Ishikawa (cell line): ENCODE measurements around the gene RNF112.

Experiments used
- TAF1 ChIP-seq: IDR thresholded peaks from 2 replicates; pipeline ENCODE4 v1.6.1; 2012; ENCODE audit warnings: low read depth, mild to moderate bottlenecking
- TCF12 ChIP-seq: IDR thresholded peaks from 2 replicates; pipeline ENCODE4 v1.6.1; 2012; ENCODE audit warnings: low read depth
- TF ChIP-seq, protein P1 (sequence below): IDR thresholded peaks from 2 replicates; pipeline ENCODE4 v1.6.1; 2012; ENCODE audit warnings: low read depth, mild to moderate bottlenecking

DNA sequence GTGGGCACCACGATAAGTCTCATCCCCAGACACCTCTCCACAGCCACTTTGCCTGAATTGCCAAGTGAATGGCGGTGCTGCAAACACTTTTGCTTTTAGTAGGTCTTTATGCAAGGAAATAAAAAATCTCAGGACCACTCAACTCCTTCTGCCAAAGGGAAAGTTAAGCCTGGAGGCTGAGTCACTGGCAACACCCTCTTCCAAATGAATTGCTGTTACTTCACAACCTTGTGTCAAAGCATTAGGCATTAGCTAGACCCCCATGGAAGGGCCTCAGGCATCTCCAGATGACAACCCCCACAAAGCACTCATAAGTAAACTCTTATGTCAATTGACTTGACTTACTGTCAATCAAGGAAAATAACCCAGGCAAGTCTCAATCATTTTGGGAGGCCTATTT, 43.0 kb downstream of the RNF112 start:
- TF ChIP-seq TAF1 (no peak), TCF12 (no peak)
- TF ChIP-seq, protein P1, sequence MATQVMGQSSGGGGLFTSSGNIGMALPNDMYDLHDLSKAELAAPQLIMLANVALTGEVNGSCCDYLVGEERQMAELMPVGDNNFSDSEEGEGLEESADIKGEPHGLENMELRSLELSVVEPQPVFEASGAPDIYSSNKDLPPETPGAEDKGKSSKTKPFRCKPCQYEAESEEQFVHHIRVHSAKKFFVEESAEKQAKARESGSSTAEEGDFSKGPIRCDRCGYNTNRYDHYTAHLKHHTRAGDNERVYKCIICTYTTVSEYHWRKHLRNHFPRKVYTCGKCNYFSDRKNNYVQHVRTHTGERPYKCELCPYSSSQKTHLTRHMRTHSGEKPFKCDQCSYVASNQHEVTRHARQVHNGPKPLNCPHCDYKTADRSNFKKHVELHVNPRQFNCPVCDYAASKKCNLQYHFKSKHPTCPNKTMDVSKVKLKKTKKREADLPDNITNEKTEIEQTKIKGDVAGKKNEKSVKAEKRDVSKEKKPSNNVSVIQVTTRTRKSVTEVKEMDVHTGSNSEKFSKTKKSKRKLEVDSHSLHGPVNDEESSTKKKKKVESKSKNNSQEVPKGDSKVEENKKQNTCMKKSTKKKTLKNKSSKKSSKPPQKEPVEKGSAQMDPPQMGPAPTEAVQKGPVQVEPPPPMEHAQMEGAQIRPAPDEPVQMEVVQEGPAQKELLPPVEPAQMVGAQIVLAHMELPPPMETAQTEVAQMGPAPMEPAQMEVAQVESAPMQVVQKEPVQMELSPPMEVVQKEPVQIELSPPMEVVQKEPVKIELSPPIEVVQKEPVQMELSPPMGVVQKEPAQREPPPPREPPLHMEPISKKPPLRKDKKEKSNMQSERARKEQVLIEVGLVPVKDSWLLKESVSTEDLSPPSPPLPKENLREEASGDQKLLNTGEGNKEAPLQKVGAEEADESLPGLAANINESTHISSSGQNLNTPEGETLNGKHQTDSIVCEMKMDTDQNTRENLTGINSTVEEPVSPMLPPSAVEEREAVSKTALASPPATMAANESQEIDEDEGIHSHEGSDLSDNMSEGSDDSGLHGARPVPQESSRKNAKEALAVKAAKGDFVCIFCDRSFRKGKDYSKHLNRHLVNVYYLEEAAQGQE, result no peak
